Nephron progenitor cell (in vitro differentiated cells): ENCODE data around the gene CHMP4A.

Source experiments
- DNase-seq: peaks from one replicate; pipeline ENCODE4 v3.0.0; 2021
- H3K27ac Mint-ChIP-seq: 2 replicates; pipeline ENCODE4 v1.8.0; 2021; ENCODE audit warnings: mild to moderate bottlenecking, moderate library complexity, mixed read lengths
- H3K27me3 Mint-ChIP-seq: 2 replicates; pipeline ENCODE4 v1.8.0; 2021; ENCODE audit warnings: mild to moderate bottlenecking, low read depth, mixed read lengths; ENCODE audit not compliant: poor library complexity
- H3K36me3 Mint-ChIP-seq: 2 replicates; pipeline ENCODE4 v1.8.0; 2021; ENCODE audit warnings: low read depth, mixed read lengths
- H3K4me1 Mint-ChIP-seq: 2 replicates; pipeline ENCODE4 v1.8.0; 2021; ENCODE audit warnings: mixed read lengths
- H3K4me3 Mint-ChIP-seq: 2 replicates; pipeline ENCODE4 v1.8.0; 2021; ENCODE audit warnings: mild to moderate bottlenecking, moderate library complexity, mixed read lengths
- H3K9me3 Mint-ChIP-seq: 2 replicates; pipeline ENCODE4 v1.8.0; 2021; ENCODE audit warnings: mild to moderate bottlenecking, moderate library complexity, mixed read lengths
- CTCF ChIP-seq: fragments of 200-600 bp; sonication (generic); IDR thresholded peaks from 2 replicates; pipeline ENCODE4 v1.5.0; 2021; ENCODE audit warnings: antibody characterized with exemption

Gene CHMP4A

DNA sequence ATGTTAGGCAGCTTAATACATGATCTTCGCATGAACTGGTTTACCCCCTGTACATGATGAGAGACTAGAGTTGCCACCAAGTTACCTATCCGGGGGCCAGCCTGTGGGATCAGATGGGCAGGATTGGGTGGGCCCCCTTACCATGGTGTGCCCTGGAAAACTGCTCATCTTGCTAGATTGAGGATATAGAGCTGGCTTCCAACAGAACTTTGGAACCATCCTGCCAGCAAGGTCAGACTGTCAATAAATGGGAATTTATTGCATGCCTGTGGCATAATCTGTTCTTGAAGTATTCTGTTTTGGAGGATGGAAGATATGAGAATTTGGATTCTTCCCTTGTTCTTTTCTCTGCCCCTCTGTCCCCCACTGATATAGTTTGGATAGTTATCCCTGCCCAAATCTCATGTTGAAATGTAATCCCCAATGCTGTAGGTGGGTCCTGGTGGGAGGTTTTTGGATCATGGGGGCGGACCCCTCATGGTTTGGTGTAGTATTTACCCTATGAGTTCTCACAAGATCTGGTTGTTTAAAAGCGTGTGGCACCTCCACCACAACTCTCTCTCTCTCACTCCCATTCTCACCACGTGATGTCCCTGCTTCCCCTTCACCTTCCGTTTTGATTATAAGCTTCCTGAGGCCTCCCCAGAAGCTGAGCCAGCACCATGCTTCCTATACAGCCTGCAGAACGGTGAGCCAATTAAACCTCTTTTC lies 14.3 kb downstream of the CHMP4A start:
- peak overlapping the region; percentile 36 for H3K4me3 Mint-ChIP-seq
- no peak for TF ChIP-seq CTCF
- H3K27me3 Mint-ChIP-seq, result no peaks in the 10 kb centered on the region
- peaks cover 64% of the 10 kb centered on the region for H3K36me3 Mint-ChIP-seq
- H3K27ac Mint-ChIP-seq, result peak overlapping the region; percentile 43
- DNase-seq, result no peak
- peaks cover 31% of the 10 kb centered on the region for H3K9me3 Mint-ChIP-seq
- H3K4me1 Mint-ChIP-seq, result peaks cover 30% of the 10 kb centered on the region

DNA sequence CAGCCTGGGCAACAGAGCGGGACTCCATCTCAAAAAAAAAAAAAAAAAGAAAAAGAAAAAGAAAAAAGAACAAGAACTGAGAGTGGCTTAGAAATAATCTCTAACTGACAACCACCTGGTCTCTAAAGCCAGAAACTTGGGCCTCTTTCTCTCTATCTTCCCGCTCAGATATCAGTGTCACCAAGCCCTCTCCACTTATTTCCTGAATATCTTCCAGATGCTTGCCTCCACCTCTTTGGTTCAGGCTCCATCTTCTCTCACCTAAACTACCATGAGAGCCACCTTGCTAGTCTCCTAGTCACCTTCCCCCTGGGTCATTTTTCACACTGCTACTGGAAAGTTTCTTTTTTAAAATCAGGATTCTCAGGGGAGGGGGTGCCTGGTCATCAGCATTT lies 16.2 kb downstream of the CHMP4A start:
- TF ChIP-seq CTCF, result no peak
- DNase-seq, result no peak
- peak overlapping the region; percentile 94 for H3K4me3 Mint-ChIP-seq
- H3K36me3 Mint-ChIP-seq, result peaks cover 60% of the 10 kb centered on the region
- no peaks in the 10 kb centered on the region for H3K27me3 Mint-ChIP-seq
- H3K9me3 Mint-ChIP-seq, result peaks cover 19% of the 10 kb centered on the region
- peak overlapping the region; percentile 82 for H3K27ac Mint-ChIP-seq
- H3K4me1 Mint-ChIP-seq, result peaks cover 43% of the 10 kb centered on the region

GRCh38 chr14:24196071-24197055 lies 16.9 kb downstream of the CHMP4A start:
- peak overlapping the region; percentile 98 for H3K27ac Mint-ChIP-seq
- peaks cover 60% of the 10 kb centered on the region for H3K36me3 Mint-ChIP-seq
- H3K4me3 Mint-ChIP-seq, result peak overlapping the region; percentile 94
- no peak for TF ChIP-seq CTCF
- DNase-seq, result no peak
- no peaks in the 10 kb centered on the region for H3K27me3 Mint-ChIP-seq
- H3K9me3 Mint-ChIP-seq, result peaks cover 12% of the 10 kb centered on the region
- peaks cover 48% of the 10 kb centered on the region for H3K4me1 Mint-ChIP-seq

GRCh38 chr14:24195186-24196070 lies 17.9 kb downstream of the CHMP4A start, which contains the start of gene TM9SF1:
Gene TM9SF1, minus strand, starts transcription at chr14:24195441. Its CDS starts 422 bp downstream, at chr14:24195019.
- no peak for TF ChIP-seq CTCF
- Mint-ChIP-seq H3K4me1 (peaks cover 48% of the 10 kb centered on the region), H3K27ac (peak within 1 kb of the TSS; percentile 98), H3K36me3 (peaks cover 56% of the 10 kb centered on the region), H3K27me3 (no peaks in the 10 kb centered on the region), H3K9me3 (peaks cover 7% of the 10 kb centered on the region), H3K4me3 (peak within 1 kb of the TSS; percentile 94)
- peak; percentile 82 for DNase-seq

DNA sequence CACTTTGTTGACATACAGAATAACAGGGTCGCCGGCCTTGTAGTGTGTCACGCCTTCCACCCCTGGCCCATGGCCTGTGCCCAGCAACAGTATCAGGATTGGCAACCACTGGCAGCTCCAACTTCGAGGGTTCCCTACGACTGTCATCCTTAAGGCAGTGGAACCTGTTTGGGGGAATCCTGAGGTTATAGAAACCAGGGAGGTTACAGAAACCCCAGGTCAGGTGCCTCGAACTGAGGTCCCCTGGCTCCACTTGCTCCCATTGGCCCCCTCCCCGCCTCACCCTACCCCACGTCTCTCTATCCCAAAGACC lies 18.5 kb downstream of the CHMP4A start:
- peaks cover 56% of the 10 kb centered on the region for H3K36me3 Mint-ChIP-seq
- peak overlapping the region; percentile 94 for H3K4me3 Mint-ChIP-seq
- H3K27me3 Mint-ChIP-seq, result peaks cover 4% of the 10 kb centered on the region
- peaks cover 1% of the 10 kb centered on the region for H3K9me3 Mint-ChIP-seq
- DNase-seq, result no peak
- TF ChIP-seq CTCF, result no peak
- H3K27ac Mint-ChIP-seq, result no peak overlapping the region
- H3K4me1 Mint-ChIP-seq, result peaks cover 54% of the 10 kb centered on the region
